GM12892 (cell line): Measurements from ENCODE around the gene HBEGF.

Experiments
- POLR2AphosphoS5 ChIP-seq: IDR thresholded peaks from 2 replicates; pipeline ENCODE4 v1.6.1; 2011; ENCODE audit warnings: low read depth, low read length, control low read depth
- TAF1 ChIP-seq: IDR thresholded peaks from 2 replicates; pipeline ENCODE4 v1.6.1; 2011; ENCODE audit warnings: low read depth, mild to moderate bottlenecking, control low read depth, low read length, borderline replicate concordance

GRCh38 chr5:140286424-140286823 lies 60.0 kb downstream of the HBEGF start:
- TF ChIP-seq POLR2AphosphoS5 (no peak), TAF1 (no peak)
